Stimulated activated CD8-positive, alpha-beta memory T cell treated with anti-CD3 and anti-CD28 coated beads, Interleukin-15, amount 100 ng/mL, for 48 hours (primary cell): ENCODE measurements around the gene CDC37L1.
"Not testable (repeated sequence)": the region's sequence is repeated elsewhere in the genome, so short reads cannot be mapped to it uniquely, and the experiment has no call there.

Source experiments
- DNase-seq, 2 donors: peaks; one replicate each; pipeline ENCODE4 v3.0.0-alpha.2; 2020; ENCODE audit warnings: low read depth in 2 of 2

CDC37L1 gene

DNA sequence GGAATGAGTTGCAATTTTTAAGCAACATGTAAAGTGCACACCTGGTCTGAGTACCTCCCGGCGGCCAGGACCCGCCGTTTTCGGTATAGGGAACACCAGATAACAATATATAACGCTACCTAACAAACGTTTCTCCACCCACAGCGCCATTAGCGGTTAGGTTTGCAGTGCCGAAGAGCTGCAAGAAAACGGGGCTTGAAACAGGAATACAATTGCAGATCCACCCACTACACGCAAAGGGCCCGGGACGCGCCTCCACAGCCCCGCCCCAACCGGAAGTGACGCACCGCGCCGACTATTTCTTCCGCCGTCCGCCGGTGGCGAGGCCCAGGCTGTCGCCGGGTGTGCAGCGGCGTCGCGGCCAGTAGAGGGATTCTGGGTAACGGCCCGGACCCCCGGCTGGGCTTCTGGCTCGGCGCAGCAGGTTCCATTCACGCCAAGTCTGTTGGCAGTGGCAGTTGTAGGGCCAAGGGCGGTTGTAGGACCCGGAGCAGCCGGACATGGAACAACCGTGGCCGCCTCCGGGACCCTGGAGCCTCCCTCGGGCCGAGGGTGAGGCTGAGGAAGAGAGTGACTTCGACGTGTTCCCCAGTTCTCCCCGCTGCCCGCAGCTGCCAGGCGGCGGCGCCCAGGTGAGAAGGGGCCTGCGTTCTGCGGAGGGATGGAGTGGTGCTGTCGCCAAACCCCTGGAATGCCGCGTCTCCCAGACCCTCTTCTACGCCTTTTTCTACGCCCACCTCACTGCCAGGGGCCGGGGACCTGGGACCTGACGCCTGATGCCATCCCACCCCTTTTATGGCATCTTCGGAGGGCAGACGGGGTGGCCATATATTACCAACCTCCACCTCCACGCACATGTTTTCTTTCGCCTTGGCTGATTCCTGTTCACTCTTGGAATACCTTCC is at the start of gene CDC37L1:
Gene CDC37L1 (plus strand): TSS at position 302 of the 905 bp plus-strand sequence. CDS start 199 bp downstream, at position 501.
- DNase-seq: peak; percentile 95 to 98

DNA sequence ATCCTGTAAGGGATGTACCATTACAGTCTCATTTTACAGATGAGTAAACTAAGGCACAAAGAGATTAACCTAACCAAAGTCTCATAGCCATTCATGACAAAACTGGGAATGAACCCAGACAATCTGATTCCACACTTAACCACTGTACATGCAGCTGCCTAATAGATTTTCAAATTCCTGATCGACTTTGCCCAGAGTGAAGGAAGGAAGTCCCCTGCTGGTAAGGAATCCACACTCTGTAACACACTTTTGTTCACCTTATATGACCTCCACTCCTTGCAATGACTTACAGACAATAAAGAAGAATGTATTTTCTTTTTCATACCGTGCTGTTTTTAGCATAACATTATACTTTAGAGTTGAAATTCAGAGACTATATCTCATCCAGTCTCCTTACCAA is 48.5 kb upstream of the CDC37L1 start:
- no peak for DNase-seq

DNA sequence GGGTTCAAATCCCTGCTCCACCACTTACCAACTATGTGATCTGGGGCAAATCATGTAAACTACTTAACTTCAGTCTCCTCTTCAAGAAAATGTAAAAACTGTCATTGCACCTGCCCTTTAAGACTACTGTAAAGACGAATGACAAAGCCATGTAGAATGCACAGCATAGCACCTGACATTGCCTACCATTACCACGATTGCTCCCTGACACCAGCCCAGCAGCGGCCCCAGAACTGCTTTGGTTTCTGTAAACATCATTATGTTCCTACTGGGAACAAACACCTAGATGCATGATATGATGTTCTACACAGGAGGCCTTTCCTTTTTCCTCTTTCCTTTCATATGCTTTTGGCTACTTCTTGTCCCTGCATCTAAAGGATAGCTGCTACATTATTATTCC is 40.4 kb upstream of the CDC37L1 start:
- DNase-seq: no peak

DNA sequence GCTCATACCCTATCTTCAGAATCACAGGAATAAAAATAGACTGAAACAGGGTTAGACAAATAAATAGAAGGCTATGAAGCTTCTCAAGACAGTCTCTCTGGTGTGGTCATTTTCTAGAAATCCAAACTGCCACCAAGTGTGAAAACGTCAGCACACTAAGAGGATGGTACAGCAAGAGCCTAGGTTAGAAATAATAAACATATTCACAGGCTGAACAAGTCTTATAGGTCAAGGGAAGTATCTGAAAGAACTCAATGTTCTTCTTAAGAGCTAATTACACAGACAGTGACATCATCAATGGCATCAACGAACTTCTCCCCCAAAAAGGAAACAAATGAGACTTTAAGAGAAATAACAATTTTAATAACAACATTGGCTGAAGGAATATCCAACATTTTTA is 39.9 kb upstream of the CDC37L1 start:
- DNase-seq: no peak

DNA sequence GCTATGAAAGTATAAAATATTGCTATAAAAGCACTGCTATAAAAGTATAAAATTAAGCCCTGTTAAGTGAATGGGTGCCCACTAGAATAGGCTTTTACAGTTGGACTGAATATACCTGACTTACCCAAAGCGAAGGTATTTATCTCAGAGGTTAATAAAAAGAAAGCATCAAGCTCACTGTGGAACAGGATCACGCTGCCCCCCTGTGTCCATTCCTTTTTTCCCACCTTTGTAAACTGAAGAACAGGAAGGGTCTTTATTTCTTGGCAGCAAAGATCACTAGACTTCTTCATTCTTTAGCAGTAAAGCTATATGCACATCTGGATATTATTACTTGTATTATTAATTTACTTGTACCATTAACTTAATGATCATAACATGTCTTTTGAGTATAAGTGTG is 39.3 kb upstream of the CDC37L1 start:
- no peak for DNase-seq

DNA sequence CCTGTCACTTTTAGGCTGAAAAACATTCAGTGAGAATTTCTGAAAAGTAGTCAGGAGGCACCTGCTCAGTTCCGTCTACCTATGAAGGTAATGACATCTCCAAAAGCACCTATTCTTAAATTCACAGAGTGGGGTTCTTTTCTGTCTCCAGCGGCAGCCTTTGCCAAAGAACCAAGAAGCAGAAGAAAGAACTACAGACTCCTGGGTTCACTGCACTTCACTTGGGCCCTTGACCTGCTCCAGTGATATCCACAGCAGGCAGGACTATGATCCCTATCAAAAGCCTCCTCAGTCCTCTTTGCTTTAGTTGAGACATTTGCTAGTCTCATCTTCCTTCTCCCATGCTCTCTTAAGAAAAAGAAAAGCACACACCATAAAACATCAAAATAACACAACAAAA is 37.0 kb upstream of the CDC37L1 start:
- no peak for DNase-seq

DNA sequence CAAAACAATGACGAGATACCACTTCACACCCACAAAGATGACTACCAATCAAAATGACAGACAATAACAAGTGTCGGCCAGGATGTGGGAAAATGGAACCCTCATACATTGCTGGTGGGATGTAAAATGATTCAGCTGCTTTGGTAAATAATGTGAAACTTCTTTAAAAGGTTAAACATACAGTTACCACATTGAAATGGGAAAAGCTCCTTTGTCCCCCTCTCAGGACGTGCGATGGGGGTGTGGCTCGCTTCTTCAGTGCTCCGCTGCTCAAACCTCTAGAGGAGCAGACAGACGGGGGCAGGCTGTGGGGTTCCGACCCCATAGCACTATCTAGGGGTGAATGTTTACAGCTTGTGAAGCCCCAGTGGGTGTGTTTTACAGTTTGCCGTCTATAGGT is 25.3 kb upstream of the CDC37L1 start:
- no peak for DNase-seq

DNA sequence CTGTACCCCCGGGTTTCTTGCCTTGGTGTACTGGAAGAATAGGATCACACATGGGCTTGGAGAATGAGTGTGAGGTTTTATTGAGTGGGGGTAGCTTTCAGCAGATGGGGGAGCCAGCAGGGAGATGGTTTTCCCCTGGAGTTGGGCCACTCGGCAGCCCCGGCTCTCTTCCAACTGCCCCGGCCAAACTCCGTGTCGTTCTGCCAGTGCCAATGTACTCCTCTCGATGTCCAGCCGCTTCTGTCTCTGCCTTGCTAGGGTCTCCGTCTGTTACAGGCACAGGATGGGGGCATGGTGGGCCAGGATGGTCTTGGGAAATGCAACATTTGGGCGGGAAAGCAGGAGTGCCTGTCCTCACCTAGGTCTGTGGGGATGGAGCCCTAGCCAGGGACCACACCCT is 24.8 kb upstream of the CDC37L1 start:
- DNase-seq: no peak

DNA sequence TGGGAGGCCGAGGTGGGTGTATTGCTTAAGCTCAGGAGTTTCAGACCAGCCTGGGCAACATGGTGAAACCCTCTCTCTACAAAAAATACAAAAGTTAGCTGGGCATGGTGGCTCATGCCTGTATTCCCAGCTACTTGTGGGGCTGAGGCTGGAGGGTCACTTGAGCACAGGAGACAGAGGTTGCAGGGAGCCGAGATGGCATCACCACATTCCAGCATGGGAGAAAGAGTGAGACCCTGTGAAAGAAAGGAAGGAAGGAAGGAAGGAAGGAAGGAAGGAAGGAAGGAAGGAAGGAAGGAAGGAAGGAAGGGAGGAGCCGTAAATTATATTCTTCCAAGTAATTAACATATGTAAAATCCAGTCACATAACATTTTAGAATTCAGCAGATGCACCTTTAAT is 23.2 kb upstream of the CDC37L1 start:
- not testable (repeated sequence) for DNase-seq

DNA sequence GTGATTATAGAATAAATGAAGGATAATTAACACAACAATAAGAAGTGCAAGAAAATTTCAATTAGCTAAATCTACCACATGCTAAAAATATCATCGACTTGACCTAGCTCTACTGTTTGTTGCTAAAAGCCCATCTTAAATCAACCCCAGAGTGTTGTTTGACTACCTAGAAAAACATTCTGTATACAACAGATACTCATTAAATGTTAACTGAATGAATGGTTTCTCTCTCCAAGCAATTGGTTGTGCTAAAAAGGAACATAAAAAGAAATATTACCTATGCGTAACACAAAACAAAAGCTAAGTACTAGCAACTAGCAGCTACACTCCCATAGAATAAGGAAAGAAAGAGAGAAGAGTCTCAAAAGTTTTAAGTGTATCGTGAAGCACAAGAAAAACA is 22.7 kb upstream of the CDC37L1 start:
- no peak for DNase-seq

DNA sequence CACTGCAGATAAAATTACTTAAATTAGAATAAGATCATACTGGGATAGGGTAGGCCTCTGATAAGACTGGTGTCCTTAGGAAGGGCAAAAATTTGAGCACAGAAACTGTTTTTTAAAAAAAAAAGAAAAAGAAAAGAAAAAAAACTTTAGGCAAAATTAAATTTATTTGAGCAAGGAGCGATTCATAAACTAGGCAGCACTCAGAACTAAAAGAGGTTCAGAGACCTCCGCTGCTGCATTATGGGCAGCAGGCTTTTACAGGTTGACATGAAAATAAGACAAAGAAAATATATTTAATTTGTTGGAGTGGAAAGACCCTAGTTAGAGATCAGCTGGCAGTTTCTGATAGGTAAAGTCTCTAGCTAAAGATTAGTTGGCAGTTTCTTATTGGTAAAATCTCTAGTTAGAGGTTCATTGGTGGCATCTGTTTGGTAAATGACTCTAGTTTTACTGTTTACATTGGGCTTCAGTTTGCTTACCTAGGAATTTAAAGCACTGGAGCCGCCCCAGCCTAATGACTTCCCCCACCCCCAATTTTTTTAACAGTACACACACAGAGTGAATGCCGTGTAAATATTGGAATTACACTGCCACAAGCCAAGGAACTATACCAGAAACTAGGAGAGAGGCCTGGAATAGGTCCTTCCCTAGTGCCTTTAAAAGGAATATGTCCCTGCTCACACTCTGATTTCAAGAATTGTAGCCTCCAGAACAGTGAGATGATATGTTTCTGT is 21.8 kb upstream of the CDC37L1 start:
- DNase-seq: no peak

DNA sequence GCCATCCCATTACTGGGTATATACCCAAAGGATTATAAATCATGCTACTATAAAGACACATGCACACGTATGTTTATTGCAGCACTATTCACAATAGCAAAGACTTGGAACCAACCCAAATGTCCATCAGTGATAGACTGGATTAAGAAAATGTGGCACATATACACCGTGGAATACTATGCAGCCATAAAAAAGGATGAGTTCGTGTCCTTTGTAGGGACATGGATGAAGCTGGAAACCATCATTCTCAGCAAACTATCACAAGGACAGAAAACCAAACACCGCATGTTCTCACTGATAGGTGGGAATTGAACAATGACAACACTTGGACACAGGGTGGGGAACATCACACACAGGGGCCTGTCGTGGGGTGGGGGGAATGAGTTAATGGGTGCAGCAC is 18.7 kb upstream of the CDC37L1 start:
- DNase-seq: not testable (repeated sequence)

DNA sequence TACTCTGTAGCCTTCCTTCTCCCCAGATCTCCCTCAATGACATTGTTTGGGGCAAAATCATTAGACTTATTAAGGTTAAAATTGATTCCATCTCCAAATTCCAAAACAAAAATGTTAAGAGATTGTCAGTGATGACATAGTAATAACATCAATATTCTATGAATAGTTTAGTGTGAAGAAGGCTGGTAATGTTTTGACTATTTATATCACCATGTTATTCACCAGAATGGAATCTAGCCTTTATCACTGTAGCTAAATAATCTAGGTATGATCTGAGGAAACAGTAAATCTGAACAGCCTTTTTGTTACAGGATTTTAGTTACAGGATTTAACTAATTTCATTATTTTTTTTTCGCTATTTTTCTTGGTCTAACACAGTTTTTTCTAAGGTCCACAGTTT is 18.2 kb upstream of the CDC37L1 start:
- DNase-seq: no peak

DNA sequence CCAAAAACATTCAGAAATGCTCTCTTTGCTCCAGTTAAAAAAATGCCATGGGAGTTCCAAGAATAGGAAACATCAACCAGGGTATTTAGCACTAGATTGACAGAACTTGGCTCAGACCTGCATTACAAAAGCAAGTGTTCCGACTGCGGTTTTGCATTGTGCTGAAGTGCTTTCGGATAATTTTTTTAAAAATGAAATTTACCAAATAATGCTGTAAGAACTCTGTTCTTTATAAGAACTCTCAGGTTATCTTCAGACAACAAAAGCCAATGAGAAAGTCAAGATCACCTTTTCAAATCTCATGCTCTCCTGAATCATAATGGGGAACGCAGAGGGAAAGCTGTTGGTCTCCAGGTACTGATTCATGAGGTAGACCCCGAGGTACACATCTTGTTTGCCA is 17.8 kb upstream of the CDC37L1 start:
- no peak for DNase-seq

DNA sequence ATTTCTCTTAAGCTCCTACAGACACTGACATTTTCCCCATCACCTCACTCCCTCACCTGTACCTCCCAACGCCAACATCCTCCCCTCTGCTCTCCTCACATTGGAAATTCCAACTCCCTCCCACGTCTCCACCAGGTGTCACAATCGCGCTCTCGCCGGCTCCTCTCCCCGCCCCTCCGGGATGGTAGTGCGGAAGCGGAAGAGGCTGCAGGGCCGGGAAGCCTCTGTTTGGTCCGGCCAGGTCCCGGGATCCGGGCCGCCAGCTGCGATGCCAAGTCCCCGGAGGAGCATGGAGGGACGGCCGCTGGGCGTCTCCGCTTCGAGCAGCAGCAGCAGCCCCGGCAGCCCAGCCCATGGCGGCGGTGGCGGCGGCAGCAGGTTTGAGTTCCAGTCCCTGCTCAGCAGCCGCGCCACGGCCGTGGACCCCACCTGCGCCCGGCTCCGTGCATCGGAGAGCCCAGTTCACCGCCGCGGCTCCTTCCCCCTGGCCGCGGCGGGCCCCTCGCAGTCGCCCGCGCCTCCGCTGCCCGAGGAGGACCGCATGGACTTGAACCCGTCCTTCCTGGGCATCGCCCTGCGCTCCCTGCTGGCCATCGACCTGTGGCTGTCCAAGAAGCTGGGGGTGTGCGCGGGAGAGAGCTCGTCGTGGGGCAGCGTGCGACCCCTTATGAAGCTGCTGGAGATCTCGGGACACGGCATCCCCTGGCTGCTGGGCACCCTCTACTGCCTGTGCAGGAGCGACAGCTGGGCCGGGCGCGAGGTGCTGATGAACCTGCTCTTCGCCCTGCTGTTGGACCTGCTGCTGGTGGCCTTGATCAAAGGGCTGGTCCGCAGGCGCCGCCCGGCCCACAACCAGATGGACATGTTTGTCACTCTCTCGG is 17.0 kb upstream of the CDC37L1 start, which contains the start of gene PLPP6:
Gene PLPP6 (plus strand): TSS at position 187 of the 881 bp plus-strand sequence. CDS start 82 bp downstream, at position 269.
- DNase-seq: peak; percentile 71 to 73

DNA sequence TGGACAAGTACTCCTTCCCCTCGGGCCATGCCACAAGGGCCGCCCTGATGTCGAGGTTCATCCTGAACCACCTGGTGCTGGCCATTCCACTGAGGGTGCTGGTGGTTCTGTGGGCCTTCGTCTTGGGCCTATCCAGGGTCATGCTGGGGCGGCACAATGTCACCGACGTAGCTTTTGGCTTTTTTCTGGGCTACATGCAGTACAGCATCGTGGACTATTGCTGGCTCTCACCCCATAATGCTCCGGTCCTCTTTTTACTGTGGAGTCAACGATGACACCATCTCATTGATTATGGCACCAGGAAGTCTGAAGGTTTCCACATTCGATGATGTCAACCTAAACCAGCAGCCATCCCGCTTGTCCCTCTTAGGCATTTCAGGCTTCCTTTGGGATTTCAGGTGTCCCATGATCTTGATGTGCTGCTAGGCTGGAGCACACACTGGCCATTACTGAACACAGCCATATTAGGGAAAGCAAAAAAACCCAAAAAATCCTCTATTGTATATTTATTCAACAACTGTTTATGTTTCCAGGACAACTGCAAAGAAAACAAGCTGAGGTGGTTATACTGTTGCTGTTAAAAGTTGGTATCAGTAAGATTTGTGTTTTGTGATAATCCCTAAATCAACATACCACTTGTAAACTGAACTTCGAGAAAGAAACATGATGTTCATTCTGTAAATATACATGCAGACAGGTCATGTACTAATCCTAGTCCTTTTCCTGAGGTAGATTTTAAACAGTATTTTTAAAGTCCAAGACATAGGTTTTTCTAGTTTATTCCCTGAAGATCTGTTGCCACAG is 16.2 kb upstream of the CDC37L1 start:
- no peak for DNase-seq

DNA sequence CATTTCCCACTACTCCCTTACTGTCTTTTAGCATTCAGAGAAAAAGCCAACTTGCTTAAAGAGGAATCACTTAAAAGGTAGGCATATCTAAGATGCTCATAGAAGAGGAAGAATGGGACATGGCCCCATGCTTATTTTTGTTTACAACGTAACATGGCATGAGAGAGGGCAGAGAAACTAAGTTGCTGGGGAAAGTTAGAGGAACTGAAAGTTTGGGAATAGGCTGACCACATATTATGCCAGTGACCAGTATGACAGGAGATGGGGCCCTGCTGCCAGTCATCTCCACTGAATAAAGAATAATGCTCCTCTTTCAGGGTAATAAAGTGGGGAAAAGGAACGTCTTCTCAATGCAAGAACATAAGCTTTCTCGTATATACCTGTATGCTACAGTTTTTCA is 15.4 kb upstream of the CDC37L1 start:
- no peak for DNase-seq

DNA sequence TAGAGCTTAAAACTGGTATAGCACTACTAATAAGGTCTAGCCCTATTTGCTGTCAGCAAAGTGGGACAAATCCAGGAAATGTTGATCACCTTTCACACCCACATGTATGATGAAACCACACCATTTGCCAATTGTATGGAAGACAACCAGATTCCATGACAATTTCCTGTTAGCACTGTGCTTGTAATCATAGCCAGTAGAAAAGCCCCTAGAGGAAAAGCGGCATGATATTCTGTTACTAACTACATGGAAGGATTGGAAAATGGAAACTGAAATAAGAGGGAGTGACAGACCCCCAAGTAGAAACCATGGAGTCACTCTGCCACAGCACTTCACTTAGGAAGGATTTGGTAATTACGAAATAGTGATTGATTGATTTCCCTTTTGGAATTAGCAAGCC is 14.0 kb upstream of the CDC37L1 start:
- no peak for DNase-seq

DNA sequence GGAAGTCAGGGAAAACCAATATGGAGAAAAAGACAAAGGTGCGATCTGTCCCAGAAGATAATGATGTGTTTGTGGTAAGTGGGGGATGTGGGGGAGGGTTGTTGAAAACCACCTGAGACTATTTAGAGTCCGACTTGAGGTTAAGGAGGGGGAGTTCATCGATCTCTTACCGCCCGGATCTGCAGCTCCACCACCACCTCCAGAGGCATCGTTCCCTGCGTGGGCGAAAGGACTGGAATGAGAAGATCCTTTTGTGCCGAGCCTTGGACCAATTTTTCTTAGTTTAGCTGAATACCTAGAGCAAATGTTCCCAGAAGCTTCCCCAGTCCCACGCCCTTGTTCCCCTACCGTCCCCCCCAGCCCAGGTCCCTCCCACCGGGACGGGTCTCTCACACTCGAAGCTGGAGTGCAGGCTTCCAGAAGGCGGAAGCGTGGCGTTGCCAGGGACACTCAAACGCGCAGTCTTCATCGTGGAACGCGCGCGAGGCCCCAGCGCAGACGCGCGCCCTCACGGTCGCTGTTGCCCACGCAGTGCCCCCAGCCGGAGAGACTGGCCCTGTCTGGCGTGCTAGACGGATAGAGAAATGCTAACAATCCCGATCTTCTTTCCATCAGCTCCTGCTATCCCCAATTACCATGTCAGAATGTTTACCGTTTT is 13.2 kb upstream of the CDC37L1 start, which contains the start of gene SPATA6L:
Gene SPATA6L (minus strand): TSS at position 439 of the 658 bp plus-strand sequence. CDS start 230 bp downstream, at position 209.
- DNase-seq: peak in 1 of 2 donors; percentile 15

DNA sequence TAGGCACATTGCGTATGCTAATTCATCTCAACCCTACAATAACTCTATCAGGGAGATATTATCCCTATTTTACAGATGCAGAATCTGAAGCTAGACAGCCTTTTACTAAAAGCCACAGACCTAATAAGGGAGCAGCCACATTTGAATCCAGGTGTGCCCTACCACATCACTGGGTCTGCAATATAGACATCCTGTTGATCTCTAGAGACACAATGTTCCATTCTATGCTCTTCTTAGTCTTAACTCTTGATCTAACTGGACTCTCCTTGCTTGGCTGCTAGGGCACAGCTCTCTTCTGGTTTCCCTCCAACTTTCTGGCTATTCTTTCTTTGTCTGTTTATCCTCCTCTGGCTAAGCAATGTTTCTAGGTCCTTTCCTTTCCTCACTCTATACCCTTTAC is 11.7 kb upstream of the CDC37L1 start:
- no peak for DNase-seq
